ENCODE data around the gene MIEF2.

MIEF2 gene

GRCh38 chr17:18236494-18236893, 24.0 kb upstream of the MIEF2 start:
- no peak for DNase-seq

GRCh38 chr17:18237461-18237860, 23.0 kb upstream of the MIEF2 start:
- DNase-seq: no peak

- DNase-seq: no peak
These were observed 22.2 kb upstream of the MIEF2 start for GRCh38 chr17:18238299-18238698.

- no peak for DNase-seq
These were observed 20.0 kb upstream of the MIEF2 start for GRCh38 chr17:18240449-18240848.

- DNase-seq: no peak
These were observed 19.1 kb upstream of the MIEF2 start for GRCh38 chr17:18241229-18241871.

GRCh38 chr17:18245038-18245776, 15.3 kb upstream of the MIEF2 start:
- DNase-seq: no peak

GRCh38 chr17:18246109-18246725, 14.2 kb upstream of the MIEF2 start:
- DNase-seq: no peak

- DNase-seq: peak; percentile 94
These were observed 13.4 kb upstream of the MIEF2 start for GRCh38 chr17:18246880-18247612.

GRCh38 chr17:18247613-18248001, 12.9 kb upstream of the MIEF2 start:
- DNase-seq: no peak

- peak; percentile 85 for DNase-seq
These were observed 12.1 kb upstream of the MIEF2 start for GRCh38 chr17:18248300-18248731.

GRCh38 chr17:18248811-18249210, 11.7 kb upstream of the MIEF2 start:
- DNase-seq: no peak

GRCh38 chr17:18250259-18250658, 10.2 kb upstream of the MIEF2 start:
- peak; percentile 16 for DNase-seq

GRCh38 chr17:18250708-18251107, 9.8 kb upstream of the MIEF2 start:
- no peak for DNase-seq

GRCh38 chr17:18251204-18251603, 9.3 kb upstream of the MIEF2 start:
- no peak for DNase-seq

- no peak for DNase-seq
These were observed 8.3 kb upstream of the MIEF2 start for GRCh38 chr17:18252160-18252559.

- no peak for DNase-seq
These were observed 7.1 kb upstream of the MIEF2 start for GRCh38 chr17:18253187-18253884.

GRCh38 chr17:18253947-18254821, 6.3 kb upstream of the MIEF2 start:
- DNase-seq: no peak

GRCh38 chr17:18254888-18255649, 5.4 kb upstream of the MIEF2 start:
- DNase-seq: no peak

GRCh38 chr17:18256351-18256750, 4.1 kb upstream of the MIEF2 start:
- DNase-seq: no peak

- DNase-seq: no peak
These were observed 3.7 kb upstream of the MIEF2 start for GRCh38 chr17:18256776-18257175.
